HepG2 (cell line): ENCODE measurements around the gene ILRUN. TPM values are rescaled to one million over a fixed set of nuclear protein-coding genes. Genes with fewer than 3 reads are reported as not detected.
A peak's percentile ranks its signal among the peaks of the same experiment; 100 is the strongest.

Experiments
- AFF4 ChIP-seq: sonication (generic); formaldehyde crosslinking; IDR thresholded peaks from 2 replicates; pipeline ENCODE4 v1.4.0; 2020; ENCODE audit warnings: missing genetic modification reagents
- GATAD2A ChIP-seq: IDR thresholded peaks from 2 replicates; pipeline ENCODE4 v1.6.1; 2016
- HNF4A ChIP-seq: sonication (generic); formaldehyde crosslinking; IDR thresholded peaks from 2 replicates; pipeline ENCODE4 v1.4.0; 2020; ENCODE audit warnings: missing genetic modification reagents
- MIER2 ChIP-seq: IDR thresholded peaks from 2 replicates; pipeline ENCODE4 v1.6.1; 2016; ENCODE audit warnings: missing biosample characterization, missing genetic modification reagents
- NFKB2 ChIP-seq: sonication (generic); formaldehyde crosslinking; IDR thresholded peaks from 2 replicates; pipeline ENCODE4 v1.4.0; 2020; ENCODE audit warnings: missing genetic modification reagents, borderline replicate concordance
- NR2F1 ChIP-seq, 2 experiments: fragments of 450-650 bp in 1 of 2; formaldehyde crosslinking in 1 of 2; IDR thresholded peaks; 2 replicates each; pipeline versions ENCODE4 v1.5.0 to v1.6.1; 2016 to 2020; ENCODE audit warnings: mild to moderate bottlenecking in 1 of 2, missing compliant biosample characterization in 1 of 2, missing genetic modification reagents in 1 of 2, moderate library complexity in 1 of 2
- PLSCR1 ChIP-seq: sonication (generic); formaldehyde crosslinking; IDR thresholded peaks from 2 replicates; pipeline ENCODE4 v1.5.0; 2020; ENCODE audit warnings: missing genetic modification reagents, mild to moderate bottlenecking, borderline replicate concordance
- REPIN1 ChIP-seq: sonication (generic); formaldehyde crosslinking; IDR thresholded peaks from 2 replicates; pipeline ENCODE4 v1.8.0; 2022; ENCODE audit warnings: missing genetic modification reagents, low read depth, mild to moderate bottlenecking, borderline replicate concordance
- SAFB2 ChIP-seq: sonication (generic); formaldehyde crosslinking; IDR thresholded peaks from 2 replicates; pipeline ENCODE4 v1.5.1; 2020; ENCODE audit warnings: missing genetic modification reagents, low read depth, mild to moderate bottlenecking, borderline replicate concordance
- SIX1 ChIP-seq: sonication (generic); formaldehyde crosslinking; IDR thresholded peaks from 2 replicates; pipeline ENCODE4 v1.4.0; 2020; ENCODE audit warnings: missing genetic modification reagents, borderline replicate concordance
- TAF1 ChIP-seq: sonication (generic); formaldehyde crosslinking; IDR thresholded peaks from 2 replicates; pipeline ENCODE4 v1.4.0; 2020; ENCODE audit warnings: missing genetic modification reagents
- THAP8 ChIP-seq: sonication (generic); formaldehyde crosslinking; IDR thresholded peaks from 2 replicates; pipeline ENCODE4 v1.5.1; 2020; ENCODE audit warnings: missing genetic modification reagents, mild to moderate bottlenecking, borderline replicate concordance
- U2AF1 ChIP-seq: fragments of 200-400 bp; formaldehyde crosslinking; optimal IDR thresholded peaks from 2 replicates; pipeline ENCODE3; 2017; ENCODE audit warnings: mild to moderate bottlenecking, low read depth, low read length
- ZFP1 ChIP-seq: IDR thresholded peaks from 2 replicates; pipeline ENCODE4 v1.6.1; 2016
- ZHX2 ChIP-seq, 2 experiments: sonication (generic) in 1 of 2; formaldehyde crosslinking in 1 of 2; IDR thresholded peaks; 2 replicates each; pipeline versions ENCODE4 v1.6.1 to v1.9.0; 2014 to 2022; ENCODE audit warnings: antibody characterized with exemption in 1 of 2, borderline replicate concordance in 1 of 2, inconsistent platforms in 1 of 2, low read depth in 1 of 2, missing genetic modification reagents in 1 of 2
- ZKSCAN5 ChIP-seq: sonication (generic); formaldehyde crosslinking; IDR thresholded peaks from 2 replicates; pipeline ENCODE4 v1.5.1; 2020; ENCODE audit warnings: mild to moderate bottlenecking, missing genetic modification reagents
- ZNF460 ChIP-seq: sonication (generic); formaldehyde crosslinking; IDR thresholded peaks from 2 replicates; pipeline ENCODE4 v1.5.1; 2020; ENCODE audit warnings: missing genetic modification reagents, mild to moderate bottlenecking, borderline replicate concordance
- ZNF737 ChIP-seq: sonication (generic); formaldehyde crosslinking; IDR thresholded peaks from 2 replicates; pipeline ENCODE4 v1.5.0; 2020; ENCODE audit warnings: missing genetic modification reagents, mild to moderate bottlenecking, borderline replicate concordance
- polyA plus RNA-seq, 8 experiments: library from polyadenylated mRNA; depleted of rRNA in 3 of 8; stranded (reverse) in 7 of 8; unstranded in 1 of 8; fragments of >200 nt; fragmentation: Illumina TruSeq in 4 of 8; extraction: Trizol in 4 of 8; gene quantifications; 2 replicates each; pipeline versions ENCODE4 v1.2.1 to v1.2.3, GENCODE V29; 2011 to 2016; ENCODE audit warnings: low read depth in 4 of 8, missing spikeins in 1 of 8, mixed read lengths in 1 of 8; ENCODE audit not compliant: insufficient read depth in 1 of 8
- total RNA-seq, 5 experiments: library from RNA; depleted of rRNA; stranded (reverse); fragments of >200 nt; fragmentation: Illumina TruSeq; extraction: Trizol; gene quantifications; 2 replicates each; pipeline ENCODE4 v1.2.3, GENCODE V29; 2016; ENCODE audit warnings: low read depth in 1 of 5

The ILRUN gene
- total and polyA plus RNA-seq, 2 of the 13 experiments (the other 11 are each of a cell fraction or from before 2014, with no cell fraction given) = 45.5 to 66.6 TPM

- TF ChIP-seq AFF4 = no peak
- TF ChIP-seq GATAD2A (CRISPR knock-in tag) = peak; percentile 47; the same call in 1 of the 2 replicates
- no peak; the same call in 1 of the 2 replicates for TF ChIP-seq HNF4A (CRISPR knock-in tag)
- TF ChIP-seq NR2F1 (CRISPR knock-in tag; IDR thresholded peaks at IDR 0.05) = no peak
- TF ChIP-seq ZNF460 (CRISPR knock-in tag) = no peak
- peak; percentile 38; the same call in 1 of the 2 replicates for TF ChIP-seq SIX1 (CRISPR knock-in tag)
- TF ChIP-seq PLSCR1 (CRISPR knock-in tag) = no peak
- TF ChIP-seq ZFP1 (CRISPR knock-in tag) = 0 out of 2 replicates have a peak, but pooled peaks have one; percentile 56
- TF ChIP-seq TAF1 (CRISPR knock-in tag) = no peak
- no peak for TF ChIP-seq THAP8 (CRISPR knock-in tag)
- no peak for TF ChIP-seq MIER2 (CRISPR knock-in tag)
- TF ChIP-seq ZKSCAN5 = no peak
- TF ChIP-seq ZHX2 (IDR thresholded peaks at IDR 0.05; ENCODE audit: low read depth) = no peak
- no peak for TF ChIP-seq ZHX2 (CRISPR knock-in tag; IDR thresholded peaks at IDR 0.05; ENCODE audit: borderline replicate concordance)
- TF ChIP-seq NFKB2 (CRISPR knock-in tag) = no peak
- TF ChIP-seq REPIN1 (CRISPR knock-in tag) = no peak
- TF ChIP-seq ZNF737 = no peak
- no peak for TF ChIP-seq U2AF1
- TF ChIP-seq SAFB2 (CRISPR knock-in tag) = no peak
These were observed 28.9 kb downstream of the ILRUN start (continued) for GRCh38 chr6:34667481-34668238.
